Measurements from ENCODE around the gene STK38L. TPM values are rescaled to one million over a fixed set of nuclear protein-coding genes. Genes with fewer than 3 reads are reported as not detected.

STK38L gene
- total RNA-seq, 4 donors from 2014 or later: 70.0 to 111 (median 79.2) TPM

GRCh38 chr12:27347779-27348178 lies 103.7 kb downstream of the STK38L start:
- Histone ChIP-seq H3K4me1 (no peaks in the 10 kb centered on the region), H3K4me3 (no peak overlapping the region), H3K27ac (no peak overlapping the region), H3K9me3 (no peaks in the 10 kb centered on the region), H3K36me3 (no peaks in the 10 kb centered on the region), H3K27me3 (no peaks in the 10 kb centered on the region)
- TF ChIP-seq, protein P1, sequence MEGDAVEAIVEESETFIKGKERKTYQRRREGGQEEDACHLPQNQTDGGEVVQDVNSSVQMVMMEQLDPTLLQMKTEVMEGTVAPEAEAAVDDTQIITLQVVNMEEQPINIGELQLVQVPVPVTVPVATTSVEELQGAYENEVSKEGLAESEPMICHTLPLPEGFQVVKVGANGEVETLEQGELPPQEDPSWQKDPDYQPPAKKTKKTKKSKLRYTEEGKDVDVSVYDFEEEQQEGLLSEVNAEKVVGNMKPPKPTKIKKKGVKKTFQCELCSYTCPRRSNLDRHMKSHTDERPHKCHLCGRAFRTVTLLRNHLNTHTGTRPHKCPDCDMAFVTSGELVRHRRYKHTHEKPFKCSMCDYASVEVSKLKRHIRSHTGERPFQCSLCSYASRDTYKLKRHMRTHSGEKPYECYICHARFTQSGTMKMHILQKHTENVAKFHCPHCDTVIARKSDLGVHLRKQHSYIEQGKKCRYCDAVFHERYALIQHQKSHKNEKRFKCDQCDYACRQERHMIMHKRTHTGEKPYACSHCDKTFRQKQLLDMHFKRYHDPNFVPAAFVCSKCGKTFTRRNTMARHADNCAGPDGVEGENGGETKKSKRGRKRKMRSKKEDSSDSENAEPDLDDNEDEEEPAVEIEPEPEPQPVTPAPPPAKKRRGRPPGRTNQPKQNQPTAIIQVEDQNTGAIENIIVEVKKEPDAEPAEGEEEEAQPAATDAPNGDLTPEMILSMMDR (IDR thresholded peaks at IDR 0.05): no peak
- no peak for TF ChIP-seq POLR2A (IDR thresholded peaks at IDR 0.05)
- TF ChIP-seq POLR2AphosphoS5 (IDR thresholded peaks at IDR 0.05): no peak
- TF ChIP-seq EP300 (IDR thresholded peaks at IDR 0.05): no peak
- no peak for ATAC-seq
- 50 to 94% methylated on average over 2 of the region's 2 CpGs for WGBS, 2 donors (ENCODE audit: low coverage in 1 of 2)

- no peaks in the 10 kb centered on the region for H3K9me3 ChIP-seq
- ATAC-seq: no peak
- no peaks in the 10 kb centered on the region for H3K36me3 ChIP-seq
- no peak for TF ChIP-seq EP300 (IDR thresholded peaks at IDR 0.05)
- no peak for TF ChIP-seq POLR2A (IDR thresholded peaks at IDR 0.05)
- TF ChIP-seq, protein P1 (IDR thresholded peaks at IDR 0.05): no peak
- TF ChIP-seq POLR2AphosphoS5 (IDR thresholded peaks at IDR 0.05): no peak
- no peaks in the 10 kb centered on the region for H3K4me1 ChIP-seq
- H3K4me3 ChIP-seq: no peak overlapping the region
- H3K27ac ChIP-seq: no peak overlapping the region
- 97 to 100% methylated on average over 4 to 7 of the region's 7 CpGs for WGBS, 2 donors (ENCODE audit: low coverage in 1 of 2)
- no peaks in the 10 kb centered on the region for H3K27me3 ChIP-seq
Measured at GRCh38 chr12:27351476-27351875, 107.4 kb downstream of the STK38L start.

DNA sequence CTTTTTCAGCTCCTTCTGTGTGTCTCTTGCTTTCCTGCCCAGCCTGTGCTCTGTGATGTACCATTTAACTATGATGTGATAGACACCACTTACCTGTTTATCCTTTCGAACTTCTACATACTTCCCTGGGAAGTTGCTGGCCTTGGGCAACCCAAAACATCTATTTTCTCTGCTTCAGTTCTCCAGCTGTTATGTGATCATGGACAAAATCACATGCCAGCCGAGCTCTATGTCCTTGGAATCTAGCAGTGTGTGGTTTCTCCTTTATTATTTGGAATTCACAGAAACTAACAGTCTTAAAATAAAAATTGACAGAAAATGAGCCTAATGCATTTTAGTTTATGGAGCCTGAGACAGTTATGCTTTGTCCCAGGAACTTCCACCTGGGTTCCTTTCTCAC lies 111.4 kb downstream of the STK38L start:
- no peak for TF ChIP-seq POLR2AphosphoS5 (IDR thresholded peaks at IDR 0.05)
- TF ChIP-seq EP300 (IDR thresholded peaks at IDR 0.05): no peak
- TF ChIP-seq, protein P1 (IDR thresholded peaks at IDR 0.05): no peak
- no peak for TF ChIP-seq POLR2A (IDR thresholded peaks at IDR 0.05)
- H3K4me1 ChIP-seq: no peaks in the 10 kb centered on the region
- H3K27me3 ChIP-seq: no peaks in the 10 kb centered on the region
- WGBS, 2 donors (ENCODE audit: low coverage in 1 of 2): 94% methylated on average over 2 of the region's 2 CpGs
- no peaks in the 10 kb centered on the region for H3K36me3 ChIP-seq
- no peaks in the 10 kb centered on the region for H3K9me3 ChIP-seq
- H3K27ac ChIP-seq: no peak overlapping the region
- ATAC-seq: no peak
- H3K4me3 ChIP-seq: no peak overlapping the region

- TF ChIP-seq POLR2A (IDR thresholded peaks at IDR 0.05): no peak
- TF ChIP-seq, protein P1 (IDR thresholded peaks at IDR 0.05): no peak
- no peak for TF ChIP-seq POLR2AphosphoS5 (IDR thresholded peaks at IDR 0.05)
- no peak for TF ChIP-seq EP300 (IDR thresholded peaks at IDR 0.05)
- Histone ChIP-seq H3K4me1 (no peaks in the 10 kb centered on the region), H3K27ac (no peak overlapping the region), H3K36me3 (no peaks in the 10 kb centered on the region), H3K4me3 (no peak overlapping the region), H3K9me3 (no peaks in the 10 kb centered on the region), H3K27me3 (no peaks in the 10 kb centered on the region)
- 25 to 100% methylated on average over 1 of the region's 1 CpG for WGBS, 2 donors (ENCODE audit: low coverage in 1 of 2)
- ATAC-seq: no peak
Measured at GRCh38 chr12:27355979-27356378, 111.9 kb downstream of the STK38L start.

- ATAC-seq: no peak
- Histone ChIP-seq H3K27me3 (no peaks in the 10 kb centered on the region), H3K36me3 (no peaks in the 10 kb centered on the region), H3K27ac (no peak overlapping the region), H3K4me1 (no peaks in the 10 kb centered on the region), H3K4me3 (no peak overlapping the region), H3K9me3 (no peaks in the 10 kb centered on the region)
- WGBS, 2 donors (ENCODE audit: low coverage in 1 of 2): 88 to 100% methylated on average over 1 of the region's 3 CpGs
- TF ChIP-seq POLR2AphosphoS5 (IDR thresholded peaks at IDR 0.05) (no peak), POLR2A (IDR thresholded peaks at IDR 0.05) (no peak), EP300 (IDR thresholded peaks at IDR 0.05) (no peak)
- TF ChIP-seq, protein P1 (IDR thresholded peaks at IDR 0.05): no peak
Measured at GRCh38 chr12:27359578-27360340, 115.7 kb downstream of the STK38L start.
